Measurements from ENCODE around the gene VAV1. TPM values are rescaled to one million over a fixed set of nuclear protein-coding genes. Genes with fewer than 3 reads are reported as not detected.

The VAV1 gene
- total RNA-seq, 1 donor from 2014 or later: 90.4 TPM

GRCh38 chr19:6891761-6892385, 119.4 kb downstream of the VAV1 start:
- Mint-ChIP-seq H3K36me3 (ENCODE audit: low read depth) (peaks cover 28% of the 10 kb centered on the region), H3K4me1 (ENCODE audit: low read depth) (peaks cover 55% of the 10 kb centered on the region), H3K4me3 (peak overlapping the region; percentile 6), H3K9me3 (peaks cover 60% of the 10 kb centered on the region), H3K27ac (peak overlapping the region; percentile 91), H3K27me3 (ENCODE audit: insufficient read depth) (no peaks in the 10 kb centered on the region)
- no peak for DNase-seq (ENCODE audit: low spot score)
- intact Hi-C loops (cut with micrococcal nuclease): no loop called here

GRCh38 chr19:6894313-6894712, 121.8 kb downstream of the VAV1 start:
- Mint-ChIP-seq H3K9me3 (peaks cover 53% of the 10 kb centered on the region), H3K4me3 (no peak overlapping the region), H3K4me1 (ENCODE audit: low read depth) (peaks cover 33% of the 10 kb centered on the region), H3K27ac (no peak overlapping the region), H3K36me3 (ENCODE audit: low read depth) (peaks cover 31% of the 10 kb centered on the region), H3K27me3 (ENCODE audit: insufficient read depth) (no peaks in the 10 kb centered on the region)
- DNase-seq (ENCODE audit: low spot score): no peak
- intact Hi-C loops (cut with micrococcal nuclease): no loop called here

GRCh38 chr19:6903446-6903845, 130.9 kb downstream of the VAV1 start:
- no peak for DNase-seq (ENCODE audit: low spot score)
- Mint-ChIP-seq H3K27ac (no peak overlapping the region), H3K9me3 (peaks cover 44% of the 10 kb centered on the region), H3K36me3 (ENCODE audit: low read depth) (peaks cover 13% of the 10 kb centered on the region), H3K27me3 (ENCODE audit: insufficient read depth) (peaks cover 2% of the 10 kb centered on the region), H3K4me1 (ENCODE audit: low read depth) (no peaks in the 10 kb centered on the region), H3K4me3 (no peak overlapping the region)
- intact Hi-C loops (cut with micrococcal nuclease): no loop called here

- DNase-seq (ENCODE audit: low spot score): no peak
- Mint-ChIP-seq H3K4me1 (ENCODE audit: low read depth) (no peaks in the 10 kb centered on the region), H3K27me3 (ENCODE audit: insufficient read depth) (peaks cover 2% of the 10 kb centered on the region), H3K36me3 (ENCODE audit: low read depth) (peaks cover 9% of the 10 kb centered on the region), H3K27ac (no peak overlapping the region), H3K9me3 (peaks cover 27% of the 10 kb centered on the region), H3K4me3 (no peak overlapping the region)
- intact Hi-C loops (cut with micrococcal nuclease): no loop called here
These were observed 134.1 kb downstream of the VAV1 start for GRCh38 chr19:6906559-6907060.

Other genes with a start within 250 kb of the VAV1 start
- gene TNFSF9, start 241.7 kb upstream of the VAV1 start, total RNA-seq: 8.0 and 9.7 TPM in 2 replicates
- gene CD70, start 181.6 kb upstream of the VAV1 start, total RNA-seq: 55.4 and 61.6 TPM in 2 replicates
- 155 TPM in 2 replicates for gene TNFSF14, start 102.5 kb upstream of the VAV1 start, total RNA-seq
- 6.1 and 7.2 TPM in 2 replicates for gene C3, start 52.1 kb upstream of the VAV1 start, total RNA-seq
- gene GPR108, start 35.1 kb upstream of the VAV1 start, total RNA-seq: 106 and 108 TPM in 2 replicates
- gene TRIP10, start 33.0 kb upstream of the VAV1 start, total RNA-seq: 61.2 and 62.0 TPM in 2 replicates
- gene SH2D3A, start 5.3 kb upstream of the VAV1 start, total RNA-seq: 15.0 and 15.6 TPM in 2 replicates
- gene ADGRE1, start 114.9 kb downstream of the VAV1 start, total RNA-seq: 4.6 and 5.5 TPM in 2 replicates
- not detected in 2 replicates for gene MBD3L2B, start 248.7 kb downstream of the VAV1 start, total RNA-seq